HCT116 (cell line): Measurements from ENCODE around the gene PIK3R2.

Experiments
- CEBPB ChIP-seq: IDR thresholded peaks from 2 replicates; pipeline ENCODE4 v1.6.1; 2012; ENCODE audit warnings: low read depth
- EZH2 ChIP-seq: fragments of 200-600 bp; sonication (generic); IDR thresholded peaks from 2 replicates; pipeline ENCODE4 v1.6.1; 2017; ENCODE audit warnings: antibody characterized with exemption, mixed run types
- MAX ChIP-seq: IDR thresholded peaks from 2 replicates; pipeline ENCODE4 v1.6.1; 2012
- POLR2A ChIP-seq: IDR thresholded peaks from 2 replicates; pipeline ENCODE4 v1.7.0; 2011; ENCODE audit warnings: borderline replicate concordance; ENCODE audit not compliant: insufficient read depth, insufficient read length; ENCODE audit errors: extremely low read depth
- POLR2AphosphoS5 ChIP-seq: IDR thresholded peaks from 2 replicates; pipeline ENCODE4 v1.6.1; 2011; ENCODE audit warnings: mild to moderate bottlenecking, low read depth, low read length, moderate library complexity
- YY1 ChIP-seq: IDR thresholded peaks from 2 replicates; pipeline ENCODE4 v1.6.1; 2011; ENCODE audit warnings: low read length, low read depth, moderate library complexity, mild to moderate bottlenecking; ENCODE audit not compliant: insufficient replicate concordance; ENCODE audit errors: extremely low read depth
- ZNF274 ChIP-seq: fragments of 200-500 bp; sonication (Bioruptor generic); IDR thresholded peaks from 2 replicates; pipeline ENCODE4 v1.6.1; 2014; ENCODE audit warnings: mild to moderate bottlenecking, low read depth, low read length, inconsistent platforms
- TF ChIP-seq, protein P1 (sequence below), 3 experiments: fragments of 200-600 bp in 1 of 3; sonication (generic) in 1 of 3; IDR thresholded peaks in 2 of 3; conservative IDR thresholded peaks in 1 of 3; 2 replicates each; pipeline ENCODE4 v1.5.1; 2012 to 2017; ENCODE audit warnings: low read depth in 2 of 3, low read length in 2 of 3, antibody characterized with exemption in 1 of 3, borderline replicate concordance in 1 of 3, control low read depth in 1 of 3, mild to moderate bottlenecking in 1 of 3, mixed read lengths in 1 of 3, mixed run types in 1 of 3, moderate library complexity in 1 of 3; ENCODE audit not compliant: insufficient read depth in 1 of 3

GRCh38 chr19:18143902-18144301, 9.1 kb upstream of the PIK3R2 start:
- TF ChIP-seq, protein P1, sequence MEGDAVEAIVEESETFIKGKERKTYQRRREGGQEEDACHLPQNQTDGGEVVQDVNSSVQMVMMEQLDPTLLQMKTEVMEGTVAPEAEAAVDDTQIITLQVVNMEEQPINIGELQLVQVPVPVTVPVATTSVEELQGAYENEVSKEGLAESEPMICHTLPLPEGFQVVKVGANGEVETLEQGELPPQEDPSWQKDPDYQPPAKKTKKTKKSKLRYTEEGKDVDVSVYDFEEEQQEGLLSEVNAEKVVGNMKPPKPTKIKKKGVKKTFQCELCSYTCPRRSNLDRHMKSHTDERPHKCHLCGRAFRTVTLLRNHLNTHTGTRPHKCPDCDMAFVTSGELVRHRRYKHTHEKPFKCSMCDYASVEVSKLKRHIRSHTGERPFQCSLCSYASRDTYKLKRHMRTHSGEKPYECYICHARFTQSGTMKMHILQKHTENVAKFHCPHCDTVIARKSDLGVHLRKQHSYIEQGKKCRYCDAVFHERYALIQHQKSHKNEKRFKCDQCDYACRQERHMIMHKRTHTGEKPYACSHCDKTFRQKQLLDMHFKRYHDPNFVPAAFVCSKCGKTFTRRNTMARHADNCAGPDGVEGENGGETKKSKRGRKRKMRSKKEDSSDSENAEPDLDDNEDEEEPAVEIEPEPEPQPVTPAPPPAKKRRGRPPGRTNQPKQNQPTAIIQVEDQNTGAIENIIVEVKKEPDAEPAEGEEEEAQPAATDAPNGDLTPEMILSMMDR (IDR thresholded peaks at IDR 0.05 in 2 of 3, conservative IDR thresholded peaks at IDR 0.05 in 1 of 3; ENCODE audit: borderline replicate concordance in 1 of 3, insufficient read depth in 1 of 3, low read depth in 2 of 3, low read length in 2 of 3), result no peak
- TF ChIP-seq POLR2A (no peak), EZH2 (no peak), MAX (no peak), ZNF274 (no peak), CEBPB (no peak), YY1 (no peak), POLR2AphosphoS5 (no peak)
